ACHN (cell line): ENCODE data around the gene PRICKLE3.

Experiments
- DNase-seq: peaks from one replicate; pipeline ENCODE4 v3.0.0-alpha.2; 2015
- in situ Hi-C: cut with HindIII; loops from 2 replicates; pipeline ENCODE4 v1.10.0; 2017; ENCODE audit warnings: low sequenced_read_pairs, low pct_ligation_motif_present, low pct_unique_long_range_greater_than_20kb

The PRICKLE3 gene

GRCh38 chrX:49210406-49210805 is 24.2 kb upstream of the PRICKLE3 start:
- no peak for DNase-seq
- in situ Hi-C loops: no loop called here

- no peak for DNase-seq
- in situ Hi-C loops: no loop called here
These were observed 23.5 kb upstream of the PRICKLE3 start for GRCh38 chrX:49209434-49210251.

- in situ Hi-C loops: no loop called here
These were observed 22.2 kb upstream of the PRICKLE3 start for GRCh38 chrX:49208399-49208798.

GRCh38 chrX:49206543-49206942 is 20.4 kb upstream of the PRICKLE3 start:
- DNase-seq: no peak
- in situ Hi-C loops: no loop called here

More at GRCh38 chrX:49208399-49208798, 22.2 kb upstream of the PRICKLE3 start:
- DNase-seq: no peak

- DNase-seq: no peak
- in situ Hi-C loops: no loop called here
These were observed 19.3 kb upstream of the PRICKLE3 start for GRCh38 chrX:49205443-49205842.

GRCh38 chrX:49204709-49205108 is 18.5 kb upstream of the PRICKLE3 start:
- in situ Hi-C loops: no loop called here
- no peak for DNase-seq

GRCh38 chrX:49204017-49204416 is 17.8 kb upstream of the PRICKLE3 start:
- no peak for DNase-seq
- in situ Hi-C loops: no loop called here

GRCh38 chrX:49203536-49203935 is 17.4 kb upstream of the PRICKLE3 start:
- in situ Hi-C loops: no loop called here

GRCh38 chrX:49202022-49202421 is 15.8 kb upstream of the PRICKLE3 start:
- in situ Hi-C loops: no loop called here
- no peak for DNase-seq

More at GRCh38 chrX:49203536-49203935, 17.4 kb upstream of the PRICKLE3 start:
- DNase-seq: no peak

GRCh38 chrX:49199906-49200771 is 14.0 kb upstream of the PRICKLE3 start, which contains the start of gene SYP:
Gene SYP (minus strand): TSS chrX:49200193. CDS start chrX:49200186, 7 bp downstream.
- peak; percentile 78 for DNase-seq
- in situ Hi-C loops: no loop called here

GRCh38 chrX:49199315-49199595 is 13.1 kb upstream of the PRICKLE3 start:
- DNase-seq: no peak
- in situ Hi-C loops: no loop called here

GRCh38 chrX:49198540-49199314 is 12.6 kb upstream of the PRICKLE3 start:
- in situ Hi-C loops: no loop called here
- no peak for DNase-seq

GRCh38 chrX:49197543-49198087 is 11.4 kb upstream of the PRICKLE3 start:
- in situ Hi-C loops: no loop called here
- no peak for DNase-seq

GRCh38 chrX:49193542-49193964 is 7.4 kb upstream of the PRICKLE3 start:
- no peak for DNase-seq
- in situ Hi-C loops: no loop called here

GRCh38 chrX:49192722-49193328 is 6.7 kb upstream of the PRICKLE3 start:
- in situ Hi-C loops: no loop called here
- DNase-seq: peak; percentile 24

GRCh38 chrX:49191574-49192011 is 5.4 kb upstream of the PRICKLE3 start:
- in situ Hi-C loops: no loop called here
- DNase-seq: peak; percentile 6

- DNase-seq: peak; percentile 94
- in situ Hi-C loops: no loop called here
These were observed 4.8 kb upstream of the PRICKLE3 start for GRCh38 chrX:49190821-49191573.

GRCh38 chrX:49189606-49190005 is 3.4 kb upstream of the PRICKLE3 start:
- no peak for DNase-seq

More at GRCh38 chrX:49189606-49190005, 3.4 kb upstream of the PRICKLE3 start:
- in situ Hi-C loops: no loop called here
